Activated CD8-positive, alpha-beta memory T cell treated with anti-CD3 and anti-CD28 coated beads, Interleukin-2, amount 50 U/mL, for 1 hour (primary cell): ENCODE data around the gene RELT.
A peak's percentile ranks its signal among the peaks of the same experiment; 100 is the strongest.

ENCODE experiments used
- DNase-seq: peaks from one replicate; pipeline ENCODE4 v3.0.0-alpha.2; 2020; ENCODE audit errors: extremely low read depth

The RELT gene, protein sequence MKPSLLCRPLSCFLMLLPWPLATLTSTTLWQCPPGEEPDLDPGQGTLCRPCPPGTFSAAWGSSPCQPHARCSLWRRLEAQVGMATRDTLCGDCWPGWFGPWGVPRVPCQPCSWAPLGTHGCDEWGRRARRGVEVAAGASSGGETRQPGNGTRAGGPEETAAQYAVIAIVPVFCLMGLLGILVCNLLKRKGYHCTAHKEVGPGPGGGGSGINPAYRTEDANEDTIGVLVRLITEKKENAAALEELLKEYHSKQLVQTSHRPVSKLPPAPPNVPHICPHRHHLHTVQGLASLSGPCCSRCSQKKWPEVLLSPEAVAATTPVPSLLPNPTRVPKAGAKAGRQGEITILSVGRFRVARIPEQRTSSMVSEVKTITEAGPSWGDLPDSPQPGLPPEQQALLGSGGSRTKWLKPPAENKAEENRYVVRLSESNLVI

DNA sequence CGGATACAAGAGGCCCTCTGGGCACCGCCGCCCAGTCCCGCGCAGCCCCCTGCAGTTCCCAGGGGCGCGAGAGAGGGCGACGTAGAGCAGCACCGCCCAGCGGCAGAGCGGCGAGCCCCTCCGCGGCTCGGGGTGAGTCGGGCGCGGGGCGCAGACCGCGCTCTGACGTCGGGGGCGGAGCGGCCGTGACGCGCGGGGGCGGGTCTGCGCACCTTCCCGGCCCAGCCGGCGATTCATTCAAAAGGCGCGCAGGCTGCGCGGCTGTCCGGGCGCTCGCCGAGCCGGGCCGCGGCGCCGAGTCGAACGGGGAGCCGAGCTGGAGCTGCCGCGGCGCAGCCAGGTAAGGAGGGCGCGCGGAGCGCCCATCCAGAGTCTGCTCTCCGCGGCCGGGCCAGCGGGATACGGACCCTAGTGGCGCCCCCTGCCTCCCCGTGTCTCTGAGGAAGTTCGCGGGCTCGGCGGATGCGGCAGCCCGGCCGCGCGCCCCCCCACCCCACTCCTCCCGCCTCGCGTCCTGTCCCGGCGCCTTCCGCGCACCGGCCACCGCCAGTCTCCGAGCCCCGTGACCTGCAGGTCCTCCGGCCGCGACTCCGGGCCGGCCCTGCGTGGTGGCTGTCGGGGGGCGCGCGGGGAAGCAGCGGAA is at the start of gene RELT:
RELT (plus strand) TSS at position 240 of the 643 bp plus-strand sequence. CDS start 12,738 bp downstream, outside the sequence.
- DNase-seq, result peak; percentile 46

- no peak for DNase-seq
Observed at GRCh38 chr11:73326929-73327811, 49.0 kb upstream of the RELT start.

DNA sequence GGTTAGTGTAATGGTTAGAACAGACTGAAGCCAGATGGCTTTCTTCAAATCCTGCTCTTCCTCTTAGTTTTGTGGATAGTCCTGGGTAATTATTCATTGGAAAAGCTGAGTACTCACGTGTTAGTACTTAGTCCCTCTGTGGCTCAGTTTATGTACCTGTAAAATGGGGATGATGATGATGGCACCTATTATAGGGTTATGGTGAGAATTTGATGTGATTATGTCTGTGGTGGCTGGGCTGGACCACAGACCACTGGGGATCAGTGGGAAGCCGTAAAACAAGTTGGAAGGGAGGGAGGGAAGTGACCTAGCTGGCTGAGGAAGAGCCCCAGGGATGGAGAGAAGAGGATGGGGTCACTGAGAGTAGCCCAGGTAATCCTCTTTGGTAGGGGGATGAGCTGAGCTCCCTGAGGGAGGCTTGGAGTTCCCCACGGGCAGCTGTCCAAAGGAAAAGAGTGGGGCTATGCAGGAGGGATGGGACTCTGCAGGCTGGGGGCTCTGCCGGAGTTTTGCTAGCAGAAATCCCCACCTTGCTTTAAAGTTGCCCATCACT is 48.3 kb upstream of the RELT start:
- no peak for DNase-seq

GRCh38 chr11:73330569-73331093 is 45.6 kb upstream of the RELT start:
- no peak for DNase-seq

GRCh38 chr11:73331138-73331916 is 44.9 kb upstream of the RELT start:
- DNase-seq, result no peak

- no peak for DNase-seq
Observed at GRCh38 chr11:73333173-73333572, 43.0 kb upstream of the RELT start.

DNA sequence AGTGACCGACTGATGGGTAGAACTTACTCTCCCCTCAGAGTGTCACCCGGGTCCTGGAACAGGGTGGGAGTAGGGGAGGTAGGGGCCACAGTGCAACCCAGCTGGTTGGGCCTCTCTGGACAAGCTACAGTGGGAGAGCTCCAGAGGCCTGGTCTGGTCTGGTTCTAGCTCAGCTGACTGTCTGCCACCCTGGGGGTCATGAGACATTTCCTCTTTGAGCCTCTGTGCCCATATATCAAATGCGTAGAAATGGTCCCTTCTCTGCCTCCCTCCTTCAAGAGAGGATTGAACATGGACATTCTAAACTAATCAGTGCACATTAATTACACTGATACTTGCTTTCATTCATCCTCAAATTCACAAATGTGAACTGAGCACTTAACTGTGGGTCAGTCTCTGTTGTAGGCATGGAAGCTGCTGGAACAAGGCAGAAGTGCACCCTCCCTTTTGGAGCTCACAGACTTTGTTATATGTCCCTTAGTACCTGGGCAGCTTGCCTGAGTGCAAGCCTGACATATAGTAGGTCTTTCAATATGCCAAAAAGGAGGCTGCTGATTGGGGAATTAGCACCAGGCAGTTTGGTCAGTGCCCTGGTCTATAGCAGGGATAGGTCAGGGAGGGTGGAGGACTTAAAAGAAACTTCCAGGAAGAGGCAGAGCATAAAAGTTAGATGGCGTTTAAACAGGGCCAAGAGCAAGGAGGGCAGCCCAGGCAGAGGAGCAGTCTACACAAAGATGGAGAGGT is 42.4 kb upstream of the RELT start:
- DNase-seq, result no peak

GRCh38 chr11:73334384-73335203 is 41.6 kb upstream of the RELT start:
- no peak for DNase-seq

DNA sequence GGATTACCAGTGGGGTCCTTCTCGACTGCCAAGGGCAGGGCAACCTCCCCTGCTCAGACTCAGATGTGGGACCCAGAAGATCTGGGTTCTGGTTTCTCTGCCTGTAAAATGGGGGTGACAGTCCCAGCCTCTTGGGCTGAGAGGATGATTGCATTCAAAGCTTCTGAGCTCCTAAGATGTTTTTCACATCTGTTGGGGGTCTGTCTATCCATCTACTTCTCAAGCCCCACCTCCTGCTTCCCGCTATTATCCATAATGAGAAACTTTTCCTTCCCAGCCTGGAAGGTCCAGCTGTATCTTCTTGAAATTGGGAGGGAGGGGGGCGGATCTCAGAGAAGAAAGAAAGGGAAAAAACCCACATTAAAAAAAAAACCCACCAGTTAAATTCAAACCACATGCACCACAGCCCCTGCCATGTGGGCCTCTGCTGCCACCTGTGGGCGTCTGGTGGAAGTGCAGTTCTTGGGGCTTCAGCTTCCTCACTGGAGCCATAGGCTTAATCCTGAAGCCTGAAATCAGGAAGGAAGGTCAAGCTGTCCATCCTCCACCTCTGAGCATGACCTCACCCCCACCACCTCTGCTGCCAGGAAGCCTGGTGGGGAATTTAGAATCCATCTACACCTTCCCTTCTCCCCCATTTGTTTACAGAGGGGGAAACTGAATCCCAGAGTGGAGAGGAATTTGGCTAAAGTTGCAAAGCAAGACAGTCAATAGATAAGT is 40.8 kb upstream of the RELT start:
- peak; percentile 25 for DNase-seq

DNA sequence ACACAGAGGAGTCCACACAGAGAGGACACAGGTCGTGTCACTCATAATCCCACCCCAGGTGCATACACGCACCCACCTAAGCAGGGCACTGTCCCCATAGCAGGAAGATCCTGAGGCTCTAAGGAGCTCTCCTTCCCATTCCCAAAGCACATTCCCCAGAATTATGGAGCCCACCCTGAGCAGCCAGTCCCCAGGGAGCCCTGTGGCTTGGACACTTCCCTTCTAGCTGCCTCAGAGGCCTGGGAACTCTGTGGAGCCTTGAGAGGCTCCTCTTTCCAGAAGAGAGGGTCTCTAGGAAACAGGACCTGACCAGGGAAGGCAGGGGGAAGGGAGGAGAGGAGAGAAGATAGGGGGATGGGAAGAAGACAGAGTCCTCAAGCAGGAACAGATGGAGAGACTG is 38.4 kb upstream of the RELT start:
- DNase-seq, result no peak

DNA sequence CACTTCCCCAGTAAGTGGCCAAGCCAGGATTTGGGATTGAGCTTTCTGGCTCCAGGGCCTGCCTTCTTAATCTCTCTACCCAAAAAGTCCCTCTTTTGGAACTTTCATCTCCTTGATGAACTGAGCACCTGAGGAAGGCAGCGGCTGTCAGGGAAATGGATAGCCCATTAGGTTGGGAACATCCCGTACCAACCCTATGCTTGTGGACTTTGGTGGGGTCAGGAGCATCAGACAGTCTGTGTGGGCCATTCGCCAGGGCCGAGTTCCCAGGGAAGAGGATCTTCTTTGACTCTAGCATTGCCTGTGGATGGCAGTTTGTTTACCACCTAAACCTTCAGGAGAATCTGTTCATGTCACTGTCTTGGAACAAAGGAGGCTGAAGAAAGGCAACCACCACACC is 37.9 kb upstream of the RELT start:
- no peak for DNase-seq

- DNase-seq, result no peak
Observed at GRCh38 chr11:73340164-73340563, 36.0 kb upstream of the RELT start.

DNA sequence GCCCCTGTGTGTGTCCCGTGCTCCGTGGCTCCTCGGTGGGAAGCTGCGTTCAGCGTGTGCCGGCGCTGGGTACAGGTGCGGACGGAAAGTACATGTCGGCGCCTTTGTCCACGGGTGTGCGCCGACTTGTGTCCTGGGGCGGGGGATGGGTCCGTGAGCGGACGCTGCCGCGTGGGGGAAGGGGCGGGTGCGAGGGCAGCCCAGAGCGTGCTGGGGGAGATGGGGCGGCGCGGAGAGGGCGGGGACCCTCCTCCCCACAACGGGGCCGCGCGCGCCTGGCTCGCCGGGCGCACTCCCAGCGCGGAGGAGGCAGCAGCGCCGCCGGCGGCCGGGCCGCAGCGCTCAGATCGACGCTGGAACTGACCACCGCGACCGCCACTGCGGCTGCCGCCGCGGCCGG is 33.6 kb upstream of the RELT start:
- no peak for DNase-seq

- DNase-seq, result no peak
Observed at GRCh38 chr11:73343076-73343873, 32.9 kb upstream of the RELT start.

GRCh38 chr11:73344191-73344607 is 32.0 kb upstream of the RELT start:
- no peak for DNase-seq

DNA sequence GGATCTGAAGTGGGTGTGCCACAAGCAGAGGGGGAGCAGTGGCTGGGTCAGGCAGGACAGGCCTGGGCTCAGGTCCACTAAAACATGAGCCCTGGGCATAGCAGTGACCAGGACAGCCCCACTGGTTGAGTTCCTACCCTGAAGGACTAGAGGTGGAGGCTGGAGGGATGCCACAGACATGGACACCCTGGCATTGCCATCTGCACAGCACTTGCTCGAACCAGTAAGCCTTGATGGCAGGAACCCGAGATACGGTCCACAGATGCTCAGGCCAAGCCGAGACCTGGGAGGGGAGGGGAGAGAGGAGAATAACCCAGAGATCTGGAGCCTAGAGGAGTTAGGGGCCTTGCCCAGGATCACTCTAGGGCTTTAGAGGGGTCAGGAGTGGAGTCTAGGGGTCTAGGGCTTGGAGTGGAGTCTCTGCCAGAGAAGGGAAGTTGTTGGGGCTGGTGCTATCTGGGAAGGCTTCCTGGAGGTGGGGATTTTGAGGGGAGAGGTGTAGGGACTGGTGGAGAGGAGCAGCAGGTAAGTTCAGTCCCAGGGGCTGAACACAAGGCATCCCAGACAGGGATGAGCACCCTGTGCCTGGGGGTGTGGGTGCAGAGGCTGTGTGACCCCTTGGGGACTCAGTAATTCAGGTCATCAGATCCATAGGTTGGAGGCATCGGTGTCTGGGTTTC is 30.6 kb upstream of the RELT start:
- no peak for DNase-seq
